SH-SY5Y (cell line): Measurements from ENCODE around the gene RNASEH2B.

ENCODE experiments used
- GATA2 ChIP-seq: IDR thresholded peaks from 2 replicates; pipeline ENCODE4 v1.6.1; 2011; ENCODE audit warnings: mild to moderate bottlenecking, low read depth, low read length
- GATA3 ChIP-seq: IDR thresholded peaks from 2 replicates; pipeline ENCODE4 v1.6.1; 2011; ENCODE audit warnings: low read depth, mild to moderate bottlenecking, low read length, moderate library complexity

GRCh38 chr13:50916701-50917184 lies 7.2 kb downstream of the RNASEH2B start:
- TF ChIP-seq GATA2 (no peak), GATA3 (no peak)
